ENCODE data around the gene DCP1A. TPM values are rescaled to one million over a fixed set of nuclear protein-coding genes. Genes with fewer than 3 reads are reported as not detected.

Gene DCP1A
- total RNA-seq (10 to 100 TPM; 18.7 to 22.2 TPM), polyA plus RNA-seq (ENCODE audit: insufficient read length in 6 of 6) (10 to 100 TPM; 31.0 to 37.3 (median 34.5) TPM)
- long read RNA-seq, donor 1, full-length matches to known transcripts: 9 of 28 reads
- long read RNA-seq, donor 1, partial matches to known transcripts: 19 of 28 reads
- long read RNA-seq, donor 1, other reads (novel, unspliced or antisense): 0 of 28 reads
- long read RNA-seq, donor 2, full-length matches to known transcripts: 13 of 25 reads
- long read RNA-seq, donor 2, partial matches to known transcripts: 12 of 25 reads
- long read RNA-seq, donor 2, other reads (novel, unspliced or antisense): 0 of 25 reads
- long read RNA-seq, donor 3, full-length matches to known transcripts: 8 of 16 reads
- long read RNA-seq, donor 3, partial matches to known transcripts: 8 of 16 reads
- long read RNA-seq, donor 3, other reads (novel, unspliced or antisense): 0 of 16 reads
- long read RNA-seq, donor 4, full-length matches to known transcripts: 6 of 10 reads
- long read RNA-seq, donor 4, partial matches to known transcripts: 2 of 10 reads
- long read RNA-seq, donor 4, other reads (novel, unspliced or antisense): 2 of 10 reads
- long read RNA-seq, donor 5, full-length matches to known transcripts: 9 of 14 reads
- long read RNA-seq, donor 5, partial matches to known transcripts: 5 of 14 reads
- long read RNA-seq, donor 5, other reads (novel, unspliced or antisense): 0 of 14 reads
- long read RNA-seq, donor 6, full-length matches to known transcripts: 9 of 30 reads
- long read RNA-seq, donor 6, partial matches to known transcripts: 21 of 30 reads
- long read RNA-seq, donor 6, other reads (novel, unspliced or antisense): 0 of 30 reads
- long read RNA-seq, donor 7, full-length matches to known transcripts: 6 of 21 reads
- long read RNA-seq, donor 7, partial matches to known transcripts: 15 of 21 reads
- long read RNA-seq, donor 7, other reads (novel, unspliced or antisense): 0 of 21 reads
- long read RNA-seq, donor 8, full-length matches to known transcripts: 7 of 22 reads
- long read RNA-seq, donor 8, partial matches to known transcripts: 15 of 22 reads
- long read RNA-seq, donor 8, other reads (novel, unspliced or antisense): 0 of 22 reads
- long read RNA-seq, donor 9: 0 reads
- long read RNA-seq, donor 10, full-length matches to known transcripts: 18 of 24 reads
- long read RNA-seq, donor 10, partial matches to known transcripts: 5 of 24 reads
- long read RNA-seq, donor 10, other reads (novel, unspliced or antisense): 1 of 24 reads
- long read RNA-seq, donor 11, full-length matches to known transcripts: 9 of 9 reads
- long read RNA-seq, donor 11, partial matches to known transcripts: 0 of 9 reads
- long read RNA-seq, donor 11, other reads (novel, unspliced or antisense): 0 of 9 reads
- long read RNA-seq, donor 12, full-length matches to known transcripts: 6 of 13 reads
- long read RNA-seq, donor 12, partial matches to known transcripts: 7 of 13 reads
- long read RNA-seq, donor 12, other reads (novel, unspliced or antisense): 0 of 13 reads

- ATAC-seq: peak; percentile 97
- peaks cover 9 to 40% of the 10 kb centered on the region in 2 donors for H3K4me1 ChIP-seq
Measured at GRCh38 chr3:53347261-53348064, at the start of gene DCP1A. DCP1A (minus strand) TSS chr3:53347543; CDS start chr3:53347517, 26 bp downstream.

GRCh38 chr3:53384465-53385423 lies 37.4 kb upstream of the DCP1A start:
- Histone ChIP-seq H3K27me3 (peaks cover 0 to 3% of the 10 kb centered on the region in 2 donors), H3K4me3 (no peak overlapping the region), H3K36me3 (no peaks in the 10 kb centered on the region), H3K27ac (no peak overlapping the region), H3K4me1 (no peaks in the 10 kb centered on the region), H3K9me3 (no peaks in the 10 kb centered on the region)
- no peak for ATAC-seq
- TF ChIP-seq CTCF (IDR thresholded peaks at IDR 0.05): no peak
- DNase-seq: no peak
- intact Hi-C loops (cut with DNase I): no loop called here

More at GRCh38 chr3:53347261-53348064, at the start of gene DCP1A:
- Histone ChIP-seq H3K36me3 (peaks cover 0 to 22% of the 10 kb centered on the region in 2 donors), H3K4me3 (peak within 1 kb of the TSS; percentile 71 to 80), H3K9me3 (no peaks in the 10 kb centered on the region), H3K27me3 (no peaks in the 10 kb centered on the region), H3K27ac (peak within 1 kb of the TSS; percentile 92 to 94)
- no peak for TF ChIP-seq CTCF (IDR thresholded peaks at IDR 0.05)
- DNase-seq: peak; percentile 96 to 98 (median 98)
- intact Hi-C loops (cut with DNase I): no loop called here

- Histone ChIP-seq H3K36me3 (no peaks in the 10 kb centered on the region), H3K9me3 (no peaks in the 10 kb centered on the region), H3K4me3 (no peak overlapping the region), H3K27ac (no peak overlapping the region), H3K4me1 (no peaks in the 10 kb centered on the region), H3K27me3 (peaks cover 0 to 12% of the 10 kb centered on the region in 2 donors)
- ATAC-seq (no peak), DNase-seq (no peak)
- no peak for TF ChIP-seq CTCF (IDR thresholded peaks at IDR 0.05)
- intact Hi-C loops (cut with DNase I): no loop called here
Measured at GRCh38 chr3:53382106-53382505, 34.8 kb upstream of the DCP1A start.

Data from left lung (tissue), 14 donors.